Endothelial cell of umbilical vein (primary cell): ENCODE results near the gene CCDC70. TPM values are rescaled to one million over a fixed set of nuclear protein-coding genes. Genes with fewer than 3 reads are reported as not detected.

Source experiments
- BruUV-seq: library from RNA; stranded (reverse); fragments of 400-500 nt; replicated peaks from 2 replicates; lab custom pipeline; 2021; lab: Mats Ljungman, UMichigan
- CTCF ChIA-PET: fragments of 300-600, 350-600 bp; sonication (Branson Sonifier 250); formaldehyde crosslinking; loops from one replicate; lab custom pipeline; 2021; ENCODE audit warnings: antibody characterized with exemption, inconsistent platforms; lab: Charles Lee
- POLR2A ChIA-PET: fragments of 300-600, 350-600 bp; sonication (Branson Sonifier 250); formaldehyde crosslinking; loops from one replicate; lab custom pipeline; 2021; ENCODE audit warnings: antibody characterized with exemption, inconsistent platforms; lab: Charles Lee
- DNase-seq: peaks from one replicate; pipeline ENCODE4 v3.0.0-alpha.2; 2011; ENCODE audit warnings: low read depth, low spot score
- FAIRE-seq: peaks from 2 replicates; lab custom pipeline; 2011; peaks lifted over from hg19 to GRCh38; lab: Jason Lieb, UNC
- H2AFZ ChIP-seq: 2 replicates; pipeline ENCODE4 v1.6.0; 2012; ENCODE audit warnings: low read depth, low read length, control low read depth, inconsistent platforms
- H3K27ac ChIP-seq: 2 replicates; pipeline ENCODE4 v1.5.1; 2011; ENCODE audit warnings: low read depth, mild to moderate bottlenecking, control low read depth, low read length, moderate library complexity; ENCODE audit not compliant: insufficient read depth
- H3K27me3 ChIP-seq, 2 experiments: 2 replicates each; pipeline versions ENCODE4 v1.6.0 to v1.6.1; 2011; ENCODE audit warnings: low read length in 2 of 2, mixed read lengths in 1 of 2; ENCODE audit not compliant: control insufficient read depth in 2 of 2, insufficient read depth in 2 of 2
- H3K36me3 ChIP-seq, 2 experiments: 2 replicates in 1 of 2; 3 replicates in 1 of 2; pipeline ENCODE4 v1.5.1; 2011; ENCODE audit warnings: low read length in 2 of 2, mild to moderate bottlenecking in 1 of 2, moderate library complexity in 1 of 2; ENCODE audit not compliant: control insufficient read depth in 2 of 2, insufficient read depth in 2 of 2; ENCODE audit errors: extremely low read depth in 1 of 2
- H3K4me1 ChIP-seq: 3 replicates; pipeline ENCODE4 v1.5.1; 2011; ENCODE audit warnings: mild to moderate bottlenecking, low read length; ENCODE audit not compliant: control insufficient read depth, insufficient read depth; ENCODE audit errors: extremely low read depth
- H3K4me2 ChIP-seq: 2 replicates; pipeline ENCODE4 v1.6.1; 2011; ENCODE audit warnings: low read length, control low read depth, mixed read lengths; ENCODE audit not compliant: insufficient read depth
- H3K4me3 ChIP-seq, 3 experiments: fragments of 200-600 bp in 1 of 3; sonication (generic), shearing (Covaris generic) in 1 of 3; replicated peaks in 1 of 3; 2 replicates each; pipeline ENCODE4 v1.5.1; 2011 to 2016; ENCODE audit warnings: control low read depth in 3 of 3, low read length in 3 of 3, mild to moderate bottlenecking in 2 of 3, inconsistent platforms in 1 of 3, low read depth in 1 of 3, moderate library complexity in 1 of 3; ENCODE audit not compliant: insufficient read depth in 1 of 3
- H3K79me2 ChIP-seq: 2 replicates; pipeline ENCODE4 v1.6.0; 2012; ENCODE audit warnings: low read length, inconsistent platforms; ENCODE audit not compliant: control insufficient read depth, insufficient read depth
- H3K9ac ChIP-seq: replicated peaks from 2 replicates; pipeline ENCODE3; 2011; ENCODE audit warnings: low read length, control low read depth; ENCODE audit not compliant: insufficient read depth; ENCODE audit errors: extremely low read depth
- H3K9me1 ChIP-seq: replicated peaks from 3 replicates; pipeline ENCODE4 v1.6.0; 2011; ENCODE audit warnings: mild to moderate bottlenecking, low read length; ENCODE audit not compliant: control insufficient read depth, insufficient read depth; ENCODE audit errors: extremely low read depth
- H3K9me3 ChIP-seq: replicated peaks from 2 replicates; pipeline ENCODE4 v1.5.1; 2012; ENCODE audit warnings: low read length, inconsistent platforms; ENCODE audit not compliant: control insufficient read depth, insufficient read depth
- H4K20me1 ChIP-seq: replicated peaks from 2 replicates; pipeline ENCODE3; 2011; ENCODE audit warnings: mild to moderate bottlenecking, low read length; ENCODE audit not compliant: control insufficient read depth, insufficient read depth; ENCODE audit errors: extremely low read depth
- EZH2 ChIP-seq: IDR thresholded peaks from 2 replicates; pipeline ENCODE4 v1.6.1; 2012; ENCODE audit warnings: borderline replicate concordance, low read depth, mild to moderate bottlenecking, moderate library complexity, low read length, inconsistent platforms; ENCODE audit not compliant: severe bottlenecking
- FOS ChIP-seq: IDR thresholded peaks from 2 replicates; pipeline ENCODE4 v1.6.1; 2011; ENCODE audit warnings: mild to moderate bottlenecking, low read length, moderate library complexity, borderline replicate concordance; ENCODE audit not compliant: insufficient read depth
- GATA2 ChIP-seq: IDR thresholded peaks from 2 replicates; pipeline ENCODE4 v1.7.0; 2011; ENCODE audit warnings: low read depth, mild to moderate bottlenecking, moderate library complexity, mixed read lengths, low read length; ENCODE audit not compliant: insufficient read length, insufficient read depth
- JUN ChIP-seq: IDR thresholded peaks from 2 replicates; pipeline ENCODE4 v1.6.1; 2011; ENCODE audit warnings: borderline replicate concordance, low read depth; ENCODE audit not compliant: insufficient read length, insufficient read depth
- MYC ChIP-seq: IDR thresholded peaks from one replicate; pipeline ENCODE4 v1.6.1; 2011; ENCODE audit warnings: mild to moderate bottlenecking, low read depth, low read length
- POLR2A ChIP-seq: IDR thresholded peaks from 2 replicates; pipeline ENCODE4 v1.6.1; 2012; ENCODE audit warnings: low read depth, mild to moderate bottlenecking, control low read depth, low read length
- POLR2AphosphoS5 ChIP-seq: IDR thresholded peaks from 2 replicates; pipeline ENCODE4 v1.6.1; 2012; ENCODE audit warnings: low read depth, mild to moderate bottlenecking, control low read depth, low read length, moderate library complexity; ENCODE audit not compliant: insufficient read depth
- dilution Hi-C: fragments of 300-500 bp; cut with MboI; formaldehyde crosslinking; loops from one replicate; pipeline ENCODE4 v1.15.0; 2019; ENCODE audit warnings: low sequenced_read_pairs; ENCODE audit not compliant: extremely low pct_ligation_motif_present
- intact Hi-C: fragments of 100-400 bp; cut with micrococcal nuclease; formaldehyde crosslinking; loops from one replicate; pipeline ENCODE4 v1.10.0; 2022
- polyA plus RNA-seq, 4 experiments: library from polyadenylated mRNA; depleted of rRNA in 3 of 4; stranded (reverse) in 3 of 4; unstranded in 1 of 4; fragments of >200 nt; gene quantifications; 2 replicates each; pipeline versions ENCODE4 v1.2.1 to v1.2.3, GENCODE V29; 2011 to 2012; ENCODE audit warnings: missing spikeins in 1 of 4
- total RNA-seq: library from RNA; stranded (reverse); gene quantifications from 2 replicates; pipeline ENCODE4 v1.2.3, GENCODE V29; 2021
- TF ChIP-seq, protein P1 (sequence below), 2 donors: IDR thresholded peaks; 1 replicate in 1 of 2; 2 replicates in 1 of 2; pipeline ENCODE4 v1.5.1; 2011; ENCODE audit warnings: low read length in 2 of 2, mild to moderate bottlenecking in 2 of 2, moderate library complexity in 2 of 2, control low read depth in 1 of 2, inconsistent platforms in 1 of 2, low read depth in 1 of 2; ENCODE audit not compliant: insufficient read depth in 1 of 2; ENCODE audit errors: extremely low read depth in 1 of 2
- TF ChIP-seq, protein P2 (sequence below): IDR thresholded peaks from 2 replicates; pipeline ENCODE4 v1.6.1; 2011; ENCODE audit not compliant: insufficient read depth, insufficient read length

The CCDC70 gene
- total and polyA plus RNA-seq, 2 donors (not counting 3 experiments of a cell fraction or from before 2014, with no cell fraction given) = not detected

DNA sequence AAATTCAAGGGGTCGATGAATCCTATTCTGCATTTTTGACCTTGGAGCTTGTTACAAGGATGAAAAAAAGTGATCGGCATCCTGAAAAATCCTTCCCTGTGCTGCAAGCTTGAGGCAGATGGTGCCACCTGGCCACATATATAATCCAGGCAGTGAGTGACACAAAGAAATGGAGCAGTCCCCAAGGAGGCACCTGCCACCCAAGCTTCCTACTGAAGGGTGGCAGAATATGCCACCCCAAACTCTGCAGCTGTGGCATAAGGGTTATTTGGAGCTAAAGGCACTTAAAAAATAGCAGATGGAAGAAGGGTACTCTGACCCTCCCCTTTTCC, 32.2 kb upstream of the CCDC70 start:
- no peak overlapping the region for H3K4me2 ChIP-seq
- ChIA-PET CTCF (interaction anchor here (0.9 to 1.3 kb wide), 2 partner anchors 14 to 704 kb away, joined by 3 to 4 read pairs; no protein-coding TSS in a partner anchor), POLR2A (no interaction called here)
- H3K27ac ChIP-seq = no peak overlapping the region
- TF ChIP-seq POLR2A (no peak), POLR2AphosphoS5 (no peak), GATA2 (no peak), JUN (no peak), MYC (no peak), EZH2 (no peak), FOS (no peak)
- TF ChIP-seq, protein P1, sequence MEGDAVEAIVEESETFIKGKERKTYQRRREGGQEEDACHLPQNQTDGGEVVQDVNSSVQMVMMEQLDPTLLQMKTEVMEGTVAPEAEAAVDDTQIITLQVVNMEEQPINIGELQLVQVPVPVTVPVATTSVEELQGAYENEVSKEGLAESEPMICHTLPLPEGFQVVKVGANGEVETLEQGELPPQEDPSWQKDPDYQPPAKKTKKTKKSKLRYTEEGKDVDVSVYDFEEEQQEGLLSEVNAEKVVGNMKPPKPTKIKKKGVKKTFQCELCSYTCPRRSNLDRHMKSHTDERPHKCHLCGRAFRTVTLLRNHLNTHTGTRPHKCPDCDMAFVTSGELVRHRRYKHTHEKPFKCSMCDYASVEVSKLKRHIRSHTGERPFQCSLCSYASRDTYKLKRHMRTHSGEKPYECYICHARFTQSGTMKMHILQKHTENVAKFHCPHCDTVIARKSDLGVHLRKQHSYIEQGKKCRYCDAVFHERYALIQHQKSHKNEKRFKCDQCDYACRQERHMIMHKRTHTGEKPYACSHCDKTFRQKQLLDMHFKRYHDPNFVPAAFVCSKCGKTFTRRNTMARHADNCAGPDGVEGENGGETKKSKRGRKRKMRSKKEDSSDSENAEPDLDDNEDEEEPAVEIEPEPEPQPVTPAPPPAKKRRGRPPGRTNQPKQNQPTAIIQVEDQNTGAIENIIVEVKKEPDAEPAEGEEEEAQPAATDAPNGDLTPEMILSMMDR (IDR thresholded peaks at IDR 0.05; ENCODE audit: extremely low read depth in 1 of 2, insufficient read depth in 1 of 2, low read depth in 1 of 2, low read length in 2 of 2) = no peak
- TF ChIP-seq, protein P2, sequence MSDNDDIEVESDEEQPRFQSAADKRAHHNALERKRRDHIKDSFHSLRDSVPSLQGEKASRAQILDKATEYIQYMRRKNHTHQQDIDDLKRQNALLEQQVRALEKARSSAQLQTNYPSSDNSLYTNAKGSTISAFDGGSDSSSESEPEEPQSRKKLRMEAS = no peak
- no peaks in the 10 kb centered on the region for H3K9me1 ChIP-seq
- no peak for FAIRE-seq
- H3K27me3 ChIP-seq = peaks cover 0 to 8% of the 10 kb centered on the region in 2 experiments
- no peak overlapping the region for H2AFZ ChIP-seq
- H3K9me3 ChIP-seq = no peaks in the 10 kb centered on the region
- BruUV-seq = no TSS peak
- no peaks in the 10 kb centered on the region for H3K79me2 ChIP-seq
- no peak overlapping the region for H3K9ac ChIP-seq
- H3K4me3 ChIP-seq = no peak overlapping the region
- dilution Hi-C loops (no loop called here), intact Hi-C loops (no loop called here)
- no peaks in the 10 kb centered on the region for H3K4me1 ChIP-seq
- H3K36me3 ChIP-seq = no peaks in the 10 kb centered on the region
- no peak for DNase-seq
- no peaks in the 10 kb centered on the region for H4K20me1 ChIP-seq
